Measurements from ENCODE around the gene USP14. TPM values are rescaled to one million over a fixed set of nuclear protein-coding genes. Genes with fewer than 3 reads are reported as not detected.

USP14 gene
- total and polyA plus RNA-seq, 2 of the 8 experiments (the other 6 are each of a cell fraction or from before 2014, with no cell fraction given) = 14.8 to 91.1 TPM

DNA sequence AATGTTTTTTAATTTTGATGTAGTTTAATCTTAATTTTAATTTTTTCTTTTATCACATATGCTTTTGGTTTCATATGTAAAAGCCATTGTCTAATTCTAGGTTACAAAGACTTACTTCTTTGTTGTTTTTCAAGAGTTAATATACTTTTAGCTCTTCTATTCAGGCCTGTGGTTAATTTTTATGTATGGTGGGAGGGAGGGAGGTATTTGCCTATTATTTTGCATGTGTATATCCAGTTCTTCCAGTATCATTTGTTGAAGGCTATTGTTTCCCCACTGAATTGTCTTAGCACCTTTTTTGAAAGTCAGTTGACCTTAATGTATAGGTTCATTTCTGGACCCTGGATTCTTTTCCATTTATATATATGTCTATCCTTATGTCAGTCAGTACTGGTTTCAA is 23.4 kb downstream of the USP14 start:
- no peak overlapping the region for H2BK12ac ChIP-seq (ENCODE audit: low read depth, low read length)
- H2BK120ac ChIP-seq (replicated peaks; ENCODE audit: low read depth, low read length) = no peak overlapping the region
- no peaks in the 10 kb centered on the region for H3K23me2 ChIP-seq (ENCODE audit: low read depth, low read length)
- peaks cover 0 to 17% of the 10 kb centered on the region in 2 experiments; a peak in 2 of 4 replicates for H3K79me2 ChIP-seq (ENCODE audit: control insufficient read depth in 1 of 2, insufficient read depth in 2 of 2, low read length in 2 of 2)
- no peak overlapping the region for H3K4ac ChIP-seq (replicated peaks; ENCODE audit: insufficient read length, low read depth, low read length)
- CTCF ChIA-PET (ENCODE audit: partially characterized antibody) = no interaction called here
- POLR2A ChIA-PET (ENCODE audit: partially characterized antibody) = no interaction called here
- peaks cover 2 to 37% (median 11%) of the 10 kb centered on the region in 4 experiments; a peak in 5 of 8 replicates for H3K36me3 ChIP-seq (ENCODE audit: control insufficient read depth in 2 of 4, insufficient read depth in 4 of 4, low read length in 3 of 4)
- no peaks in the 10 kb centered on the region for H3K9me3 ChIP-seq (ENCODE audit: insufficient read depth in 2 of 2, low read depth in 1 of 2, low read length in 1 of 2)
- no peak overlapping the region for H3K9ac ChIP-seq (replicated peaks in 1 of 4; ENCODE audit: extremely low read depth in 1 of 4, low read depth in 3 of 4, low read length in 3 of 4)
- H4K91ac ChIP-seq (replicated peaks; ENCODE audit: insufficient read length, low read length) = no peak overlapping the region
- H4K20me1 ChIP-seq (replicated peaks in 1 of 2; ENCODE audit: control insufficient read depth in 1 of 2, insufficient read depth in 2 of 2, low read length in 2 of 2) = peaks cover 0 to 4% of the 10 kb centered on the region in 2 experiments
- H2AFZ ChIP-seq (ENCODE audit: low read length) = no peak overlapping the region
- H3K18ac ChIP-seq (ENCODE audit: extremely low read depth, low read length) = no peak overlapping the region
- no peak overlapping the region for H3K4me3 ChIP-seq (ENCODE audit: extremely low read depth in 1 of 4, insufficient read depth in 2 of 4, low read depth in 3 of 4, low read length in 4 of 4)
- H2BK5ac ChIP-seq (ENCODE audit: low read depth, low read length) = no peak overlapping the region
- no peak overlapping the region for H3K23ac ChIP-seq (ENCODE audit: insufficient read length)
- peaks cover 2% of the 10 kb centered on the region; the same call in 1 of the 2 replicates for H3K79me1 ChIP-seq (ENCODE audit: low read depth, low read length)
- H3K27ac ChIP-seq (ENCODE audit: low read depth, low read length) = no peak overlapping the region
- no peak for TF ChIP-seq JUN (IDR thresholded peaks at IDR 0.05; ENCODE audit: low read depth, low read length)
- no peak for TF ChIP-seq CHD1 (IDR thresholded peaks at IDR 0.05; ENCODE audit: low read depth, low read length)
- TF ChIP-seq TCF12 (IDR thresholded peaks at IDR 0.05; ENCODE audit: low read depth, low read length) = no peak
- no peak for TF ChIP-seq TAF1 (IDR thresholded peaks at IDR 0.05; ENCODE audit: low read depth, low read length)
- H3K4me1 ChIP-seq (replicated peaks in 1 of 4; ENCODE audit: control insufficient read depth in 3 of 4, insufficient read depth in 4 of 4, low read length in 3 of 4) = no peaks in the 10 kb centered on the region
- no peak overlapping the region for H3K4me2 ChIP-seq (ENCODE audit: insufficient read depth in 1 of 2, low read depth in 2 of 2, low read length in 2 of 2)
- H3K27me3 ChIP-seq (replicated peaks in 1 of 4; ENCODE audit: control insufficient read depth in 3 of 4, extremely low read depth in 1 of 4, insufficient read depth in 3 of 4, low read length in 3 of 4) = no peaks in the 10 kb centered on the region
- no peak overlapping the region for H3K56ac ChIP-seq (replicated peaks; ENCODE audit: insufficient read length, low read depth, low read length)
- H2BK15ac ChIP-seq (ENCODE audit: low read length) = no peak overlapping the region
- no peak overlapping the region for H4K8ac ChIP-seq (ENCODE audit: extremely low read depth, insufficient read depth, low read length)
- DNase-seq (ENCODE audit: low read depth in 1 of 2, low spot score in 2 of 2) (no peak), FAIRE-seq (no peak)
- H3K14ac ChIP-seq (ENCODE audit: insufficient read length) = no peak overlapping the region
- H4K5ac ChIP-seq (ENCODE audit: insufficient read length, low read depth, low read length) = no peak overlapping the region
- no peak overlapping the region for H2AK5ac ChIP-seq (ENCODE audit: low read depth, low read length)
- H2BK20ac ChIP-seq (ENCODE audit: low read length) = no peak overlapping the region
